ENCODE measurements around the gene CD1B.
"Not testable (repeated sequence)": the region's sequence is repeated elsewhere in the genome, so short reads cannot be mapped to it uniquely, and the experiment has no call there.

DNA sequence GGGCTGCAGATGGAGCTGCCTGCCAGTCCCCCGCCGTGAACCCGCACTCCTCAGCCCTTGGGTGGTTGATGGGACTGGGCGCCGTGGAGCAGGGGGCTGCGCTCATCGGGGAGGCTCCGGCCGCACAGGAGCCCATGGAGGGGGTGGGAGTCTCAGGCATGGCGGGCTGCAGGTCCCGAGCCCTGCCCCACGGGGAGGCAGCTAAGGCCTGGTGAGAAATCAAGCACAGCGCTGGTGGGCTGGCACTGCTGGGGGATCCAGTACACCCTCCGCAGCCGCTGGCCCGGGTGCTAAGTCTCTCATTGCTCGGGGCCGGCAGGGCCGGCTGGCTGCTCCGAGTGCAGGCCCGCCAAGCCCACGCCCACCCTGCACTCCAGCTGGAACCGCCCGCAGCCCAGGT, 17.6 kb upstream of the CD1B start:
- TF ChIP-seq POLR2AphosphoS5 (IDR thresholded peaks at IDR 0.05); RAD21 (conservative IDR thresholded peaks at IDR 0.05): not testable (repeated sequence)
- TF ChIP-seq, protein P1, sequence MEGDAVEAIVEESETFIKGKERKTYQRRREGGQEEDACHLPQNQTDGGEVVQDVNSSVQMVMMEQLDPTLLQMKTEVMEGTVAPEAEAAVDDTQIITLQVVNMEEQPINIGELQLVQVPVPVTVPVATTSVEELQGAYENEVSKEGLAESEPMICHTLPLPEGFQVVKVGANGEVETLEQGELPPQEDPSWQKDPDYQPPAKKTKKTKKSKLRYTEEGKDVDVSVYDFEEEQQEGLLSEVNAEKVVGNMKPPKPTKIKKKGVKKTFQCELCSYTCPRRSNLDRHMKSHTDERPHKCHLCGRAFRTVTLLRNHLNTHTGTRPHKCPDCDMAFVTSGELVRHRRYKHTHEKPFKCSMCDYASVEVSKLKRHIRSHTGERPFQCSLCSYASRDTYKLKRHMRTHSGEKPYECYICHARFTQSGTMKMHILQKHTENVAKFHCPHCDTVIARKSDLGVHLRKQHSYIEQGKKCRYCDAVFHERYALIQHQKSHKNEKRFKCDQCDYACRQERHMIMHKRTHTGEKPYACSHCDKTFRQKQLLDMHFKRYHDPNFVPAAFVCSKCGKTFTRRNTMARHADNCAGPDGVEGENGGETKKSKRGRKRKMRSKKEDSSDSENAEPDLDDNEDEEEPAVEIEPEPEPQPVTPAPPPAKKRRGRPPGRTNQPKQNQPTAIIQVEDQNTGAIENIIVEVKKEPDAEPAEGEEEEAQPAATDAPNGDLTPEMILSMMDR (IDR thresholded peaks at IDR 0.05; ENCODE audit: poor library complexity, severe bottlenecking), result not testable (repeated sequence)
- TF ChIP-seq, protein P2, sequence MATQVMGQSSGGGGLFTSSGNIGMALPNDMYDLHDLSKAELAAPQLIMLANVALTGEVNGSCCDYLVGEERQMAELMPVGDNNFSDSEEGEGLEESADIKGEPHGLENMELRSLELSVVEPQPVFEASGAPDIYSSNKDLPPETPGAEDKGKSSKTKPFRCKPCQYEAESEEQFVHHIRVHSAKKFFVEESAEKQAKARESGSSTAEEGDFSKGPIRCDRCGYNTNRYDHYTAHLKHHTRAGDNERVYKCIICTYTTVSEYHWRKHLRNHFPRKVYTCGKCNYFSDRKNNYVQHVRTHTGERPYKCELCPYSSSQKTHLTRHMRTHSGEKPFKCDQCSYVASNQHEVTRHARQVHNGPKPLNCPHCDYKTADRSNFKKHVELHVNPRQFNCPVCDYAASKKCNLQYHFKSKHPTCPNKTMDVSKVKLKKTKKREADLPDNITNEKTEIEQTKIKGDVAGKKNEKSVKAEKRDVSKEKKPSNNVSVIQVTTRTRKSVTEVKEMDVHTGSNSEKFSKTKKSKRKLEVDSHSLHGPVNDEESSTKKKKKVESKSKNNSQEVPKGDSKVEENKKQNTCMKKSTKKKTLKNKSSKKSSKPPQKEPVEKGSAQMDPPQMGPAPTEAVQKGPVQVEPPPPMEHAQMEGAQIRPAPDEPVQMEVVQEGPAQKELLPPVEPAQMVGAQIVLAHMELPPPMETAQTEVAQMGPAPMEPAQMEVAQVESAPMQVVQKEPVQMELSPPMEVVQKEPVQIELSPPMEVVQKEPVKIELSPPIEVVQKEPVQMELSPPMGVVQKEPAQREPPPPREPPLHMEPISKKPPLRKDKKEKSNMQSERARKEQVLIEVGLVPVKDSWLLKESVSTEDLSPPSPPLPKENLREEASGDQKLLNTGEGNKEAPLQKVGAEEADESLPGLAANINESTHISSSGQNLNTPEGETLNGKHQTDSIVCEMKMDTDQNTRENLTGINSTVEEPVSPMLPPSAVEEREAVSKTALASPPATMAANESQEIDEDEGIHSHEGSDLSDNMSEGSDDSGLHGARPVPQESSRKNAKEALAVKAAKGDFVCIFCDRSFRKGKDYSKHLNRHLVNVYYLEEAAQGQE (IDR thresholded peaks at IDR 0.05; ENCODE audit: borderline replicate concordance), result not testable (repeated sequence)
